ENCODE data around the gene CD47.

Gene CD47

GRCh38 chr3:108090701-108091497 is at the start of gene CD47:
Gene CD47 (minus strand): TSS chr3:108091031. CDS start chr3:108090908, 123 bp downstream.
- peak; percentile 93 to 95 for DNase-seq (ENCODE audit: low read depth in 2 of 2)

- DNase-seq (ENCODE audit: low read depth in 2 of 2): no peak
Measured at GRCh38 chr3:108137460-108137814, 46.6 kb upstream of the CD47 start.

- DNase-seq (ENCODE audit: low read depth in 2 of 2): no peak
Measured at GRCh38 chr3:108136561-108137459, 46.0 kb upstream of the CD47 start.

GRCh38 chr3:108134555-108134880 is 43.7 kb upstream of the CD47 start:
- no peak for DNase-seq (ENCODE audit: low read depth in 2 of 2)

GRCh38 chr3:108133858-108134554 is 43.2 kb upstream of the CD47 start:
- no peak for DNase-seq (ENCODE audit: low read depth in 2 of 2)

GRCh38 chr3:108133048-108133369 is 42.2 kb upstream of the CD47 start:
- no peak for DNase-seq (ENCODE audit: low read depth in 2 of 2)

- no peak for DNase-seq (ENCODE audit: low read depth in 2 of 2)
Measured at GRCh38 chr3:108131475-108132134, 40.8 kb upstream of the CD47 start.

GRCh38 chr3:108130701-108131474 is 40.1 kb upstream of the CD47 start:
- no peak for DNase-seq (ENCODE audit: low read depth in 2 of 2)

- DNase-seq (ENCODE audit: low read depth in 2 of 2): no peak
Measured at GRCh38 chr3:108130236-108130635, 39.4 kb upstream of the CD47 start.

GRCh38 chr3:108127301-108127988 is 36.6 kb upstream of the CD47 start:
- no peak for DNase-seq (ENCODE audit: low read depth in 2 of 2)

GRCh38 chr3:108126348-108126747 is 35.5 kb upstream of the CD47 start:
- DNase-seq (ENCODE audit: low read depth in 2 of 2): no peak

- DNase-seq (ENCODE audit: low read depth in 2 of 2): peak in 1 of 2 donors; percentile 24
Measured at GRCh38 chr3:108125550-108126071, 34.8 kb upstream of the CD47 start.

GRCh38 chr3:108125153-108125543 is 34.3 kb upstream of the CD47 start:
- no peak for DNase-seq (ENCODE audit: low read depth in 2 of 2)

- DNase-seq (ENCODE audit: low read depth in 2 of 2): peak; percentile 43 to 56
Measured at GRCh38 chr3:108124337-108125152, 33.7 kb upstream of the CD47 start.

- DNase-seq (ENCODE audit: low read depth in 2 of 2): no peak
Measured at GRCh38 chr3:108123326-108123725, 32.5 kb upstream of the CD47 start.

- no peak for DNase-seq (ENCODE audit: low read depth in 2 of 2)
Measured at GRCh38 chr3:108122276-108122675, 31.4 kb upstream of the CD47 start.

GRCh38 chr3:108119398-108120104 is 28.7 kb upstream of the CD47 start:
- no peak for DNase-seq (ENCODE audit: low read depth in 2 of 2)

- DNase-seq (ENCODE audit: low read depth in 2 of 2): no peak
Measured at GRCh38 chr3:108118038-108118768, 27.4 kb upstream of the CD47 start.
